ENCODE measurements around the gene MFNG. TPM values are rescaled to one million over a fixed set of nuclear protein-coding genes. Genes with fewer than 3 reads are reported as not detected.
A peak's percentile ranks its signal among the peaks of the same experiment; 100 is the strongest.

The MFNG gene
- total RNA-seq, 1 donor from 2014 or later, result 0.54 TPM

- H3K4me3 ChIP-seq (ENCODE audit: low read depth, low read length), result no peak overlapping the region
- DNase-seq (ENCODE audit: low read depth), result no peak
- H3K36me3 ChIP-seq (ENCODE audit: control insufficient read depth, insufficient read depth, low read length), result no peaks in the 10 kb centered on the region
- TF ChIP-seq CTCF (IDR thresholded peaks at IDR 0.05; ENCODE audit: insufficient read depth, low read length, poor library complexity, severe bottlenecking), result no peak
- peaks cover 6% of the 10 kb centered on the region for H3K27me3 ChIP-seq (ENCODE audit: control insufficient read depth, insufficient read depth, low read length)
Measured at GRCh38 chr22:37461961-37462360, 24.2 kb downstream of the MFNG start.

GRCh38 chr22:37460684-37461083 is 25.5 kb downstream of the MFNG start:
- DNase-seq (ENCODE audit: low read depth), result no peak
- no peak overlapping the region for H3K4me3 ChIP-seq (ENCODE audit: low read depth, low read length)
- TF ChIP-seq CTCF (IDR thresholded peaks at IDR 0.05; ENCODE audit: insufficient read depth, low read length, poor library complexity, severe bottlenecking), result no peak
- no peaks in the 10 kb centered on the region for H3K36me3 ChIP-seq (ENCODE audit: control insufficient read depth, insufficient read depth, low read length)
- H3K27me3 ChIP-seq (ENCODE audit: control insufficient read depth, insufficient read depth, low read length), result peaks cover 6% of the 10 kb centered on the region

GRCh38 chr22:37459206-37459605 is 27.0 kb downstream of the MFNG start:
- H3K36me3 ChIP-seq (ENCODE audit: control insufficient read depth, insufficient read depth, low read length), result no peaks in the 10 kb centered on the region
- H3K27me3 ChIP-seq (ENCODE audit: control insufficient read depth, insufficient read depth, low read length), result peaks cover 6% of the 10 kb centered on the region
- TF ChIP-seq CTCF (IDR thresholded peaks at IDR 0.05; ENCODE audit: insufficient read depth, low read length, poor library complexity, severe bottlenecking), result no peak
- no peak overlapping the region for H3K4me3 ChIP-seq (ENCODE audit: low read depth, low read length)
- DNase-seq (ENCODE audit: low read depth), result no peak

GRCh38 chr22:37457093-37457893 is 28.9 kb downstream of the MFNG start:
- peak; percentile 96 for TF ChIP-seq CTCF (IDR thresholded peaks at IDR 0.05; ENCODE audit: insufficient read depth, low read length, poor library complexity, severe bottlenecking)
- no peak for DNase-seq (ENCODE audit: low read depth)
- Histone ChIP-seq H3K36me3 (ENCODE audit: control insufficient read depth, insufficient read depth, low read length) (no peaks in the 10 kb centered on the region), H3K4me3 (ENCODE audit: low read depth, low read length) (no peak overlapping the region), H3K27me3 (ENCODE audit: control insufficient read depth, insufficient read depth, low read length) (peaks cover 4% of the 10 kb centered on the region)

- TF ChIP-seq CTCF (IDR thresholded peaks at IDR 0.05; ENCODE audit: insufficient read depth, low read length, poor library complexity, severe bottlenecking), result no peak
- no peak overlapping the region for H3K4me3 ChIP-seq (ENCODE audit: low read depth, low read length)
- no peak for DNase-seq (ENCODE audit: low read depth)
- H3K27me3 ChIP-seq (ENCODE audit: control insufficient read depth, insufficient read depth, low read length), result no peaks in the 10 kb centered on the region
- no peaks in the 10 kb centered on the region for H3K36me3 ChIP-seq (ENCODE audit: control insufficient read depth, insufficient read depth, low read length)
Measured at GRCh38 chr22:37456346-37456745, 29.8 kb downstream of the MFNG start.

- Histone ChIP-seq H3K27me3 (ENCODE audit: control insufficient read depth, insufficient read depth, low read length) (no peaks in the 10 kb centered on the region), H3K36me3 (ENCODE audit: control insufficient read depth, insufficient read depth, low read length) (no peaks in the 10 kb centered on the region), H3K4me3 (ENCODE audit: low read depth, low read length) (no peak overlapping the region)
- no peak for DNase-seq (ENCODE audit: low read depth)
- TF ChIP-seq CTCF (IDR thresholded peaks at IDR 0.05; ENCODE audit: insufficient read depth, low read length, poor library complexity, severe bottlenecking), result no peak
Measured at GRCh38 chr22:37455896-37456295, 30.3 kb downstream of the MFNG start.

All from kidney epithelial cell (primary cell).